GM21723 (cell line): ENCODE results near the gene KIF20A.
"Not testable (repeated sequence)": the region's sequence is repeated elsewhere in the genome, so short reads cannot be mapped to it uniquely, and the experiment has no call there.

Source experiments
- ATAC-seq: cut with Tn5 transposase; IDR thresholded peaks from one replicate; pipeline ENCODE4 v1.9.1; 2021; ENCODE audit warnings: mild to moderate bottlenecking, moderate library complexity; ENCODE audit not compliant: unreplicated experiment

KIF20A gene

DNA sequence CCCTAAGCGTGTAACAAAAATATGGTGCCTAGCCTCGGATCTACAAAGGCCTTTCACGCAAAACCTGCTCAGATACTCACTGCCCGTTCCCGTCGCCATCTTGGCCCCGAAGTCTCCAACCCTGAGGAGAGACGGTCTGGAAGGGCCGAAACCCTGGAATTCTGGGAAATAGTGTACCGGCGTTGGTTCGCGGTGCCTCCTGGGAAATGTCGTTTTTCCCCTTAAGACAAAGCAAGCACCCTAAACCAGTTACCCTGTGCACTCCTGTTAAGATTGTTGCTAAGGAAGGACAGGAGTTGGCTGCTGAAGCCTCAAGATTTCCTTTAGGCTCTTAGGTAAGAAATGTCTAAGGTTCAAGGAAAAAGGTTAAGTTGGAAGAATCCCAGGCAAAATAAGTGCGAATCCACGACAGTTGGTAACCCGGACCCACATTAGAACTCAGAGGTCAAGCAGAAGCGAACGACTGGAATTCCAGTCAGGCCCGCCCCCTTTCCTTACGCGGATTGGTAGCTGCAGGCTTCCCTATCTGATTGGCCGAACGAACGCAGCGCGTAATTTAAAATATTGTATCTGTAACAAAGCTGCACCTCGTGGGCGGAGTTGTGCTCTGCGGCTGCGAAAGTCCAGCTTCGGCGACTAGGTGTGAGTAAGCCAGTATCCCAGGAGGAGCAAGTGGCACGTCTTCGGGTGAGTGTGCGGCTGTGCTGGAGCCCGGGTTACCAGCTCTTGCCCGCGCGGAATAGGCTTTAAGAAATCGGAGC, at the start of gene KIF20A, which contains the start of gene BRD8:
Gene KIF20A, plus strand, starts transcription at position 597 of the 761 bp plus-strand sequence. CDS start 569 bp downstream, outside the sequence.
Gene BRD8, minus strand, starts transcription at position 115 of the 761 bp plus-strand sequence. Its CDS starts 16 bp downstream, at position 99.
- ATAC-seq = peak; percentile 85

DNA sequence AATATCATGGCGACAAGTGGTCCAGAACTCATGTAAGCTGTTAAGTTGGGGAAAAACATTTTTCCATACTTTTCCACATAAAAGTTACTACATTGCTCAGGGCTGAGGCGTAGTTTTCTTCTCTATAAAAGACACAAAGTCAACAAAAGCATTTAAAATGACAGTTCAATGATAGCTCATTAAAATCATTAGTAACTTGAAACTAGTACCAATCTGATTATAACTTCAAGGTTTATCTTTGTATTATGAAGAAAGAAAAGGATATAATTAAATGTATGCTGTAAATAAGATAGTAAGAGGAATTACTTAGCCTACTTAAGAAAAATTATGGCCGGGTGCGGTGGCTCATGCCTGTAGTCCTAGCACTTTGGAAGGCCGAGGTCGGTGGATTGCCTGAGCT, 49.6 kb upstream of the KIF20A start:
- ATAC-seq = no peak

DNA sequence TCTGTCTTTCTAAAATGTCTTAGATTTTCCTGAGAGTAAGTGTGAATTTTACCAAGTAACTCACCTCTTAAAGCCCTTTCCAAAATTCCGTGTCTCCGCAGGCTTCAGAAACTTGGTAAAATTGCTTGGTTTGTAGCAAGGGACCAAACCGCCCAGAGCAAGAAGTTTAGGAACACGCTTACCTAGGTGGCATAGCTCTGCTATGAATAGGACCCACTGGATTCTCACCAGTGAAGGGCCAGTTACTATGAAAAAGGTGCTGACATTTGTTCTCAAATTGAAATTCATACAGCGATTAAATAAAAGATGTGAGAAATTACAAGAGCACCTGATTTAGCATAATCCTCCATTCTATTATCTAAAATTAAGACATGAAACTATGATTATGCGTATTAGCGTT, 46.4 kb upstream of the KIF20A start:
- ATAC-seq = no peak

DNA sequence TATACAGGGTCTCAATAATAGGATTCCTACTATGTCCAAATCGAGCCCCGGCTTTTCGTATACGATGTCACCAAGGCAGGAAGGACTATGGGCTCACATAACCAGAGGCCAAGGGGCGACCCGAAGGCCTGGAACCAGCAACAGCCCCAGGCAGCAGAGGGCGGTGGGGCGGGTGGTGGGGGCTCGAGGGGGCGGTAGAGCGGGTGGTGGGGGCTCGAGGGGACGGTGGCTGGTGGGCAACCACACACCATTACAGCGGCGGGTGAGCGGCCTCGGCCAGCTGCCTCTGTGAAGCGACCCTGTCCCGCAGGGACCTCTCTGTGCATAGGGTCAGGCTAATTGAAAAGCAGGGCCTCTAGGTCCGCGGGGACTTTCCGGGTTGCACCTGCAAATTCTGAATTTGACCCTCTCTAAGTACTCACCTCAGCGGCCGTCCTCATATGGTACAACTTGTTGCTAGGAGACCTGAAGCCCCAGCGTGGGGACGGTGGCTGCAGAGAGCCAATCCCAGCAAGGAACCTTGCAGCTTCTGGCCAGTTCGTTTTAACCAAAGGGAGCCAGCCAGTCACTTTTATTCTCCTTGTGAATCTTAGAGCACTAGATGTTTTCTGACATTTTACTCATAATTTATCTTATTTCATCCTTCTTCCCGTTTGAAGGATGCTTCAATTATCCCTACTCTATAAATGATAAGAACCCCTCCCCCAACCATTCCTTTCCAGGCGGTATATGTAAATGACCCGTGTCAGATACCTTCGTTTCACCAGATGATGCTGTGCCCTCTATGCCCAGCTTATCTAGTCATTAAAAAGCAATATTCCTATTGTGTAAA, 39.7 kb upstream of the KIF20A start, which contains the start of gene NME5:
Gene NME5, minus strand, starts transcription at position 480 of the 832 bp plus-strand sequence. CDS start 648 bp downstream, outside the sequence.
- no peak for ATAC-seq

DNA sequence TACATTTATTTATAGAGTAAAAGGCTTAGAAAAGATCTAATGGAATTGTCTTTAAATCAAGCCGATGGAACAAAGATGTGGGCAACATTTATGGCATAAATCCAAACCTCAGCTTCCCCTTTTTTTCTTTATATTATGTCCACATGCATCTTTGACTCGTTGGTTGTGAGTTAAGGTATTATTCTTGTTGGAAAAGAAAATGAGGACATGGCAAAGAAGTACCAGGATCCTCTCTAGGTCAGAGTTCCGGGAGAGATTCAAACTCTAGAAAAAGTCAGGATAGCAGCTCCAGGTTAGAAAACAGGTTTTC, 39.2 kb upstream of the KIF20A start:
- ATAC-seq = no peak

DNA sequence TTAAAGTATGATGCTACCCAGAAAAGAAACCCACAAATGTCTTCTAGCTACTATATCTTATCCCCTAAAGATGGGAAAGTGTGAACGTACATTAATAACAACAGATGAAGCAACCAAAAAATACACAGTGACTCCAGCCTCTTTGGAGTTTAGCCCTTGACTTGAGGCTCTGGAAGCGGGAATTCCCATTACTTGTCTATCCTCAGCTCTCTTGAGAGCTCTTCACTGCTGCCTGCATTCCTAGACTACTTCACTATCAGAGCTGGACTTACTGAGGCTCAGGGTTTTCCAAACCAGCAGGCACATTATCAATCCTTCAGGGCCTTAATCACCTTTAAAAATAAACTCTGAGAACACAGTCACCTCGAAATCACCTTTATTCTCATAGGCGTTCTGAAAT, 38.6 kb upstream of the KIF20A start:
- ATAC-seq = no peak

DNA sequence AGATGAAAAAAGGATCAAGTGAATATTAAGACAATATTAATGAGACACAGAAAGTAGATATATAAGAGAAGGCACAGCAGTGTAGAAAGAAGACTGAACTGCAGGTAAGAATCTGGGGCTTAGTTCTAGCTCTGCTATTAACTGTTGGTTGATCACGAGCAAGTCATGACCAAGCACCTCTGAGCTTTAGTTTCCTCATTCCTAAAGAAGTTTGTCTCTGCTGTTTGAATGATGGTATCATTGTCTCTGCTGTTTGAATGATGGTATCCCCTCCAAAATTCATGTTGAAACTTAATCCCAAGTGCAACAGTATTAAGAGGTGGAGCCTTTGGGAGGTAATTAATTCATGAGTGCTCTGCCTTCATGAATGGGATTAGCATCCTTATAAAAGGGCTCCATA, 37.2 kb upstream of the KIF20A start:
- no peak for ATAC-seq

DNA sequence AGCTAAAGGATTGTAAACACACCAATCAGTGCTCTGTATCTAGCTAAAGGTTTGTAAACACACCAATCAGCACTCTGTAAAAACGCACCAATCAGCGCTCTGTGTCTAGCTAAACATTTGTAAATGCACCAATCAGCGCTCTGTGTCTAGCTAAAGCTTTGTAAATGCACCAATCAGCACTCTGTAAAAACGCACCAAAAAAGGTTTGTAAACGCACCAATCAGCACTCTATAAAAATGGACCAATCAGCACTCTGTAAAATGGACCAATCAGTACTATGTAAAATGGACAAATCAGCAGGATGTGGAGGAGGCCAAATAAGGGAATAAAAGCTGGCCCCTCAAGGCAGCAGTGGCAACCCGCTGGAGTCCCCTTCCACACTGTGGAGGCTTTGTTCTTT, 35.3 kb upstream of the KIF20A start:
- ATAC-seq = not testable (repeated sequence)

DNA sequence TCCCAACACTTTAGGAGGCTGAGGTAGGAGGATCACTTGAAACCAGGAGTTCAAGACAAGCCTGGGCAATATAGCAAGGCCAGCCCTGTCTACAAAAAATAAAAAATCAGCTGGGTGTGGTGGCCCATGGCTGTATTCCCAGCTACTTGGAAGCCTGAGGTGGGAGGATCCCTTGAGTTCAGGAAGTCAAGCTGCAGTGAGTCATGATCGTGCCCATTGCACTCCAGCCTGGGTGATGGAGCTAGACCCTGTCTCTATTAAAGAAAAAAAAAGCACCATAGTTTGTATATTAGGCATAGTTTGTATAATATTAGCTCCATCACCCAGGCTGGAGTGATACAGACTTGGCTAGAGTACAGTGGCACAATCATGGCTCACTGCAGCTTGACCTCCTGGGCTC, 30.1 kb upstream of the KIF20A start:
- no peak for ATAC-seq

DNA sequence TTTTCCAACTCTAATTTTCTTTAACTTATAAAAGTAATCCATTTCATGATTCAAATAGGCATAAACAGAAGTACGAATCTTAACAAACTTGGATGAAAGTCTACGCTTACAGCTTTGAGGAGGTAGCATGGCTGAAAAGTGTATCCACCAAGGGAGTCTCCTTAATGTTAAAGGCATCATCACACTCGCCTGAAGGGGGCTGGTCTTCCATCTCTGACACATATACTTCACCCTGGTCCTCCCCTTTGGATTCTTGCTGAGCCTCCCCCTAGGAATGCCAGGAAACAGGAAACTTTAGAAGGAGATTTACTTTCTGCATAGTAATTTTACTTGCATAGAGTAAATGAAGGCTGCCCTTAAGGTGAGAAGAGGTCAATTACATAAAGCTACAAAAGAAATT, 29.4 kb upstream of the KIF20A start:
- ATAC-seq = no peak

DNA sequence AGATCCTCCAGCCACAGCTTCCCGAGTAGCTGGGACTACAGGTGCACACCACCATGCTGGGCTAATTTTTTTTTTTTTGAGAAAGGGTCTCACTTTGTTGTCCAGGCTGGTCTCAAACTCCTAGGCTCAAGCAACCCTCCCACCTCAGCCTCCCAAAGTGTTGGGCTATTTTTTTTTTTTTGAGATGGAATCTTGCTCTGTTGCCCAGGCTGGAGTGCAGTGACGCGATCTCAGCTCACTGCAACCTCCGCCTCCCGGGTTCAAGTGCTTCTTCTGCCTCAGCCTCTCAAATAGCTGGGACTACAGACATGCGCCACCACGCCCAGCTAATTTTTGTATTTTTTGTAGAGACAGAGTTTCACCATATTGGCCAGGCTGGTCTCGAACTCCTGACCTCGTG, 22.9 kb upstream of the KIF20A start:
- not testable (repeated sequence) for ATAC-seq

DNA sequence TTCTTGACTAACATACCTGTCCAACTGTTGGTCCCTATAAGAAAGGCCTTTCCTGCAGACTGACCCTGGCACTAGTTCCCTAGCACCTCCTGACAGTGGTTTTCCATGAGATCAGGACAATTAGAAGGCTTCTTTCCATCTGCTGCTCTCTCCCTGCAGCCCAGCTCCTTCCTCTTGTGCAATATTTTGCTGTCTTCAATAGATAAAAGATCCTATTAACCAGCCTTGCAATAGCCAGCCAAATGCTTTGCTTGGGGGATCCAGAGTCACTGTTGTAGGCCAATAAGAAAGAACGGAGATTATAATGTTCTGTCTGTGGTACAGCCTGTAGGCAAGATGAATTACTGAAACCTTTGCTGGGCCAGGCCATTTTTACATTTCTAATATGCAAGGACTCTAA, 21.3 kb upstream of the KIF20A start:
- no peak for ATAC-seq

DNA sequence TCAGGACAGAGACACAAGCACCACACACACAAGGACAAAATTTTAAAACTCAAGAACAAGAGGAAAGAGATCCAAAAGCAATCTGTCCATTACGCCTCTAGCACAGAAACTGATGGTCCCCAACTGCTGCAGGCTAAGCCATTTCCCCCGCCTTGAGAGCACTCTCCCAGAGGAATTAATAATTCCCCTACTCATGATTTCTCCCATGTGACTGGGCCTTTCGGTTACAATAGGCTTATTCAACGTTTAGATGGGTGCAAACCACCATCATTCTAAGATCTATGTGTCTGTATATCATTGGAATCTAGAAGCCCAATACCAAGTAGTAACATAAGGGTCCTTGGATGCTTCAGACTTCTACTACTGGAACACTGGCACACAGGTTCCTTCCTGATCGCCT, 19.2 kb upstream of the KIF20A start:
- no peak for ATAC-seq

DNA sequence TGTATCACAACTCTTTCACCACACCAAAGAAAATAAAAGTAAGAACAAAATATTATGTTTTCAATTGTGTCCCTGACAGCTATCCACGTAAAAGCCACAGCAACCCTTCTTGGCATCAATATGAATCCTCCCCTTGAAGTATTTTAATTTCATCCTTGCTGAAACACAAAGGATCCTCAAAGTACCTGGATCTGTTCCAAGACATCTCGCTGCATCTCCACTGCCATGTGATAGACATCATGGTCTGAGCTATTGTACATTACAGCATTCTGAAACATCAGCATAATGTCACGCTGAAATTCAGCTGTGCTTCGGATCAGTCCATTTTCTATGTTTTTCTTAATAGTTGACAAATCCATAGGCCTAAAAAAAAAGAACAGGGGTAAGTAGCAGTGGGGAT, 18.2 kb upstream of the KIF20A start:
- no peak for ATAC-seq

DNA sequence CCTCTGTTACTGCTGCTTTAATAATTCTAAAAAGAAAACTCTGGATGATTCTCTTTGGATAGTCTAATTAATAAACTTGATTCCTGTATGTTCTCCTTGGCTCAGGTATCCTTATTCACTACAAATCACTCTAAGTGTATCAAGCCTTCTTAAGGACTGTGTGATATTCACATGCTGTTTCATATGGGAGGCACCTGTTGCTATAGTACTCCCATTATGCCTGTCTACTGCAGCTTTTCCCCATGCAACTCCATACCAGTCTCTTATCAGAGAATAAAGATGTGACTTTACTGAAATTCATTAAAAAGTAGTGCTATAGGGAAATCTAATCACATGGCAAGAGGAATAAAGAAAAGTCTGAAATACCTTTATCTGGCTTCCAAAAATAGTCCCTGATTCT, 15.2 kb upstream of the KIF20A start:
- no peak for ATAC-seq

DNA sequence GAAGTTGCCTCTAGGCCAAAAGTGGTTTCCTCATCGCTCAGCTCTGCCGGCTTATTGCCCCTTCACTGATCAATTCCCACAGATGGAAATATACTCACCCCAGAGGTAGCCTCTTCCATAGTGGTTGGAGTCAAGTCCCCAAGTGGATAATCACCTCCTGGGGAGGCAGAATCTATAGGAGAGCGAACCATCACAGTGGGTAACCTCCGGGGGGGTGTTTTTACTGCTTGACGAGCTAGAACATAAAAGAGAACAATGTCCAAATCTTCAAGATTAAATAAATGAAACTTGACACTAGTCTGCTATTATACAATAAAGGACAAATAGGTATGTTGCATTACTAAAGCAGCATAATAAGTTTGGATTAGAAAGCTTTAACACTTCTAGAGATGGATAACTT, 9.8 kb upstream of the KIF20A start:
- no peak for ATAC-seq

DNA sequence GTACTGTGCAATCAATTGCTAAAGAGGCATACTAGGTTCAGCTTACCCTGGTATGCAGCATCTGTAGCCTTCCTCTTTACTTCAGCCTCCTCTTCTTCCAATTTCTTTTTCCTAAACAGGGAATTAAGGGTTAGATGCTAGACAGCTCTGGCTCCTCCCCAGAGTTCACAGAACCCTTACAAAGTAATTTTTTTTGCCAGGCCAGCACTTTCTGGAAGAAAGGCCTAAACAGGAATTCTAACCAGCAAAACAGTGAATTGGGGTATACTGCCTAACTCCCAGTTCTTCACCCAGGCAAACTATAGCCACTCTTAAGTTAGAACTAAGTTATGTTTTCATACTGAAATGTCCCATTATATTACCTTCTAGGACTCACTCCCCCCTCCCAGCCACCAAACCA, 8.6 kb upstream of the KIF20A start:
- ATAC-seq = no peak

DNA sequence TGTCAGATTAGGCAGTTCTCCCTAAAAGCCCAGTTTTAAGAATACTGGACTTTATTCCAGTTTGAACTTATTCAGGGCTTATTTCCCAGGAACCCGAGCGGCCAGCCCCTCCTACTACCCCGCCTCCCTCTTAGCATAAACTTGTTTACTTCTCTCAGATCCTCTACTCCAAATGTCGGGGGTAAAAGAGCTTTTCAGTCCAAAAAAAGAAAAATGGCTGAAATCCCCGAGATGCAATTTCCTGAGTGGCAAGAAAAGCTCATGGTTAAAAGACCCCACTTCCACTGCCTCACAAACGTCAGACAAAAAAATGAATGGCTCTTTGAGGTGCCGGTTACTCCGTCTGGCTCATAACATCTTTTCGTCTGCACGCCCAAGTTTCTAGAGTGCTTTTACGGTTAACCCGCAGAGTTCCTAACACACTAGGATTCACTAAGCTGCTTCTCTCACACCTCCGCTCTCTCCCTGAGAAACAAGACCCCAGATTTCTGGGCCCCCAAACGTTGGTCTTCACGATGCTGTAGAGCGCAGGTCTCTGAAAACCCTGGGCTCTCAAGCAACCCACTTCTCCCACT, 884 bp upstream of the KIF20A start:
- peak; percentile 26 for ATAC-seq

DNA sequence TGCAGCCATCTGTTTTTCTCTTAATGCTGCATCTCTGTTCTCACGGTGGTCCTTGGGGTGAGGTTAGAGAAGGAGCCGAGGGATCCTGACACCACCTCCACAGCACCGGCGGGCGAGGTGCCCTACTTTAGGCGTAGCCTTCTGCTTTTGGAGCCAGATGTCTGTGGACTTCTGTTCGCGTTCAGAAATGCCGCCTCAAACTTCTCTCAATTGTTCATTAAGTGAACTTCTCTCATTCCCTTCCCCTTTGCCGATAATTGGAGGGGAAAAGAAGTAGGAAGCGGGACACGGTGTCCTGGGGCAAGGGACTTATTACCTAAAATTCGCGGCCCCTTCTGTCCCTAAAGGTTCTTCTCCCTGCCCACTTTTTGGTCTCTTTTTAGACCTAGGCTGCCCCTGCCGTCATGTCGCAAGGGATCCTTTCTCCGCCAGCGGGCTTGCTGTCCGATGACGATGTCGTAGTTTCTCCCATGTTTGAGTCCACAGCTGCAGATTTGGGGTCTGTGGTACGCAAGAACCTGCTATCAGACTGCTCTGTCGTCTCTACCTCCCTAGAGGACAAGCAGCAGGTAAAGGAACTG, 455 bp downstream of the KIF20A start:
- no peak for ATAC-seq

DNA sequence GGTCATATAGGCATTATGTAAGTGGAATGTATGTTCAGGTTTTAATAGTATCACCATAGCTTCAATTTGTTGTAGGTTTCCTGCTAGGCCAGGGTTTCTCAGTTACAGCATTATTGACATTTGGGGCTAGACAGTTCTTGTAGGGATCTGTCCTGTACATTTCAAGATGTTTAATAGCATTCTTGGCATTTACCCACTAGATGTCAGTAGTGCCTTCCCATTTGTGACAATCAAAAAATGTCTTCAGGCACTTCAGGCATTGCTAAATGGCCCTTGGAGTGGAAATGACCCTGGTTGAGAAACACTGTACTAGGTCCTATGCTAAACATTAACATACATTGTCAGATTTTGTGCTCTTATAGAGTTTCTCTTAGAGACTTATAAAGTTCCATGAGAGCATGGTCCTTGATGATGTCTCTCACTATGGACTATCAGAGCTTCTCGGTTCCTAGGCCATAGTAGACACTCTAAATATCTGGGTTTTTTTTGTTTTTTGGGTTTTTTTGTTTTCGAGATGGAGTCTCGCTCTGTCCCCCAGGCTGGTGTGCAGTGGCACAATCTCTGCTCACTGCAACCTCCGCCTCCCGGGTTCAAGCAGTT, 1.4 kb downstream of the KIF20A start:
- ATAC-seq = no peak

DNA sequence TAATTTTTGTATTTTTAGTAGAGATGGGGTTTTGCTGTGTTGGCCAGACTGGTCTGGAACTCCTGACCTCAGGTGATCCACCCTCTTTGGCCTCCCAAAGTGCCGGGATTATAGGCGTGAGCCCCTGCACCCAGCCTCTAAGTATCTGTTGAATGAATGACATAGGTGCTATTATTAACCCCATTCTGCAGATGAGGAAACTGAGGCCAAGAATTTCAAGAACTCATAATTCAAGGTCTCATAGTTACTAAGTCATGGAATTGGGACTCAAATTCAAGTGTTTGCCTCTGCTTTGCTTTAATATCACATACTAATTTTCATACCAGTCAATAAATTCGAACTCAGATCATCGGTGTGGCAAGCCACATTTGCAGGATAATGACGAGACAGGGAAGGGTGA, 1.9 kb downstream of the KIF20A start:
- no peak for ATAC-seq
